KMS-11 (cell line): ENCODE results near the gene NCK2.

Experiments
- H2AFZ ChIP-seq: fragments of 200-600 bp; sonication (generic); 2 replicates; pipeline ENCODE4 v1.6.1; 2016; ENCODE audit warnings: antibody characterized with exemption, mixed run types, low read depth
- H3K27ac ChIP-seq: fragments of 200-600 bp; sonication (generic); 2 replicates; pipeline ENCODE4 v1.6.1; 2016; ENCODE audit warnings: mild to moderate bottlenecking, mixed run types
- H3K27me3 ChIP-seq: fragments of 200-600 bp; sonication (generic); 2 replicates; pipeline ENCODE4 v1.6.1; 2017; ENCODE audit warnings: mild to moderate bottlenecking, low read depth, mixed run types, moderate library complexity; ENCODE audit not compliant: insufficient read depth
- H3K36me3 ChIP-seq: fragments of 200-600 bp; sonication (generic); 2 replicates; pipeline ENCODE4 v1.6.1; 2017; ENCODE audit warnings: mild to moderate bottlenecking, mixed run types; ENCODE audit not compliant: insufficient read depth
- H3K4me1 ChIP-seq: fragments of 200-600 bp; sonication (generic); 2 replicates; pipeline ENCODE4 v1.6.1; 2016; ENCODE audit warnings: mild to moderate bottlenecking, low read depth, mixed run types; ENCODE audit not compliant: poor library complexity, severe bottlenecking
- H3K4me2 ChIP-seq: fragments of 200-600 bp; sonication (generic); 2 replicates; pipeline ENCODE4 v1.7.0; 2016; ENCODE audit warnings: mild to moderate bottlenecking, mixed run types
- H3K4me3 ChIP-seq: fragments of 200-600 bp; sonication (generic); IDR thresholded peaks from 2 replicates; pipeline ENCODE4 v1.6.1; 2017; ENCODE audit warnings: low read depth, low read length, mixed read lengths; ENCODE audit not compliant: insufficient read depth
- H3K79me2 ChIP-seq: fragments of 200-600 bp; sonication (generic); 2 replicates; pipeline ENCODE4 v1.6.1; 2016; ENCODE audit warnings: low read depth, mixed run types; ENCODE audit not compliant: insufficient read depth
- H3K9ac ChIP-seq: fragments of 200-600 bp; sonication (generic); 2 replicates; pipeline ENCODE4 v1.6.1; 2016; ENCODE audit warnings: mild to moderate bottlenecking, mixed run types
- H4K20me1 ChIP-seq: fragments of 200-600 bp; sonication (generic); 2 replicates; pipeline ENCODE4 v1.6.1; 2016; ENCODE audit warnings: mild to moderate bottlenecking, mixed run types; ENCODE audit not compliant: insufficient read depth
- TF ChIP-seq, protein P1 (sequence below): fragments of 200-600 bp; sonication (generic); conservative IDR thresholded peaks from 2 replicates; pipeline ENCODE4 v1.6.1; 2017; ENCODE audit warnings: low read depth, mild to moderate bottlenecking, antibody characterized with exemption, low read length, moderate library complexity, mixed read lengths

NCK2 gene

DNA sequence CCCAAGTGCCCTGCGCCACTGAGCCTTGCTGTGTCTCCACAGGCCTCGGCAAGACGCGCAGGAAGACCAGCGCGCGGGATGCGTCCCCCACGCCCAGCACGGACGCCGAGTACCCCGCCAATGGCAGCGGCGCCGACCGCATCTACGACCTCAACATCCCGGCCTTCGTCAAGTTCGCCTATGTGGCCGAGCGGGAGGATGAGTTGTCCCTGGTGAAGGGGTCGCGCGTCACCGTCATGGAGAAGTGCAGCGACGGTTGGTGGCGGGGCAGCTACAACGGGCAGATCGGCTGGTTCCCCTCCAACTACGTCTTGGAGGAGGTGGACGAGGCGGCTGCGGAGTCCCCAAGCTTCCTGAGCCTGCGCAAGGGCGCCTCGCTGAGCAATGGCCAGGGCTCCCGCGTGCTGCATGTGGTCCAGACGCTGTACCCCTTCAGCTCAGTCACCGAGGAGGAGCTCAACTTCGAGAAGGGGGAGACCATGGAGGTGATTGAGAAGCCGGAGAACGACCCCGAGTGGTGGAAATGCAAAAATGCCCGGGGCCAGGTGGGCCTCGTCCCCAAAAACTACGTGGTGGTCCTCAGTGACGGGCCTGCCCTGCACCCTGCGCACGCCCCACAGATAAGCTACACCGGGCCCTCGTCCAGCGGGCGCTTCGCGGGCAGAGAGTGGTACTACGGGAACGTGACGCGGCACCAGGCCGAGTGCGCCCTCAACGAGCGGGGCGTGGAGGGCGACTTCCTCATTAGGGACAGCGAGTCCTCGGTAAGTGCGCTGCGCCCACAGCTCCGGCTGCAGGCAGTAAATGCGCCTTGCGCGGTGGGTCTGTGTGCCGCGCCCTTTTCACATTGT lies 136.8 kb downstream of the NCK2 start:
- Histone ChIP-seq H3K79me2 (no peaks in the 10 kb centered on the region), H2AFZ (no peak overlapping the region), H3K36me3 (no peaks in the 10 kb centered on the region), H4K20me1 (no peaks in the 10 kb centered on the region), H3K27me3 (no peaks in the 10 kb centered on the region), H3K4me3 (no peak overlapping the region), H3K9ac (no peak overlapping the region), H3K4me2 (no peak overlapping the region), H3K4me1 (peaks cover 14% of the 10 kb centered on the region), H3K27ac (no peak overlapping the region)
- TF ChIP-seq, protein P1, sequence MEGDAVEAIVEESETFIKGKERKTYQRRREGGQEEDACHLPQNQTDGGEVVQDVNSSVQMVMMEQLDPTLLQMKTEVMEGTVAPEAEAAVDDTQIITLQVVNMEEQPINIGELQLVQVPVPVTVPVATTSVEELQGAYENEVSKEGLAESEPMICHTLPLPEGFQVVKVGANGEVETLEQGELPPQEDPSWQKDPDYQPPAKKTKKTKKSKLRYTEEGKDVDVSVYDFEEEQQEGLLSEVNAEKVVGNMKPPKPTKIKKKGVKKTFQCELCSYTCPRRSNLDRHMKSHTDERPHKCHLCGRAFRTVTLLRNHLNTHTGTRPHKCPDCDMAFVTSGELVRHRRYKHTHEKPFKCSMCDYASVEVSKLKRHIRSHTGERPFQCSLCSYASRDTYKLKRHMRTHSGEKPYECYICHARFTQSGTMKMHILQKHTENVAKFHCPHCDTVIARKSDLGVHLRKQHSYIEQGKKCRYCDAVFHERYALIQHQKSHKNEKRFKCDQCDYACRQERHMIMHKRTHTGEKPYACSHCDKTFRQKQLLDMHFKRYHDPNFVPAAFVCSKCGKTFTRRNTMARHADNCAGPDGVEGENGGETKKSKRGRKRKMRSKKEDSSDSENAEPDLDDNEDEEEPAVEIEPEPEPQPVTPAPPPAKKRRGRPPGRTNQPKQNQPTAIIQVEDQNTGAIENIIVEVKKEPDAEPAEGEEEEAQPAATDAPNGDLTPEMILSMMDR, result no peak

DNA sequence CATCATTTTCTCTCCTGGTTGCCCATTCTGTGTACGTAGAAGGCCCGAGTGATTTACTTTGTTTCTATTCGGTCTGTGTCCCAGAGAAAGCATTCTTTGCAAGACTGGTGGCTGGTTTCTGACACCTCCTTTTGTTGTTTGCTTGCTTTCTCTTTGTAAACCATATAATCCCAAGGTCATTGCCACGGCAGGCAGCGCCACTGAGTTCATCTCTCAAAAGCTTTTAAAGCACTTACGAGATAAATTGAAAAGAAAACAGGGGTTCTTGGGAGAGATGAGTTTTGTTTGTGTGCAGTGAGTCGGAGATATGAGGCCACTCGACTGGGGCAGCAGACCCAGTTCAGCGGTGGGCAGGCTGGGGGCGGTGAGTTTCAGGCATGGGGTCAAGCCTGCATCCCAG lies 137.6 kb downstream of the NCK2 start:
- Histone ChIP-seq H3K79me2 (no peaks in the 10 kb centered on the region), H3K27ac (no peak overlapping the region), H3K4me2 (no peak overlapping the region), H2AFZ (no peak overlapping the region), H3K36me3 (no peaks in the 10 kb centered on the region), H3K27me3 (no peaks in the 10 kb centered on the region), H4K20me1 (no peaks in the 10 kb centered on the region), H3K9ac (no peak overlapping the region), H3K4me3 (no peak overlapping the region), H3K4me1 (peaks cover 14% of the 10 kb centered on the region)
- TF ChIP-seq, protein P1, result no peak

DNA sequence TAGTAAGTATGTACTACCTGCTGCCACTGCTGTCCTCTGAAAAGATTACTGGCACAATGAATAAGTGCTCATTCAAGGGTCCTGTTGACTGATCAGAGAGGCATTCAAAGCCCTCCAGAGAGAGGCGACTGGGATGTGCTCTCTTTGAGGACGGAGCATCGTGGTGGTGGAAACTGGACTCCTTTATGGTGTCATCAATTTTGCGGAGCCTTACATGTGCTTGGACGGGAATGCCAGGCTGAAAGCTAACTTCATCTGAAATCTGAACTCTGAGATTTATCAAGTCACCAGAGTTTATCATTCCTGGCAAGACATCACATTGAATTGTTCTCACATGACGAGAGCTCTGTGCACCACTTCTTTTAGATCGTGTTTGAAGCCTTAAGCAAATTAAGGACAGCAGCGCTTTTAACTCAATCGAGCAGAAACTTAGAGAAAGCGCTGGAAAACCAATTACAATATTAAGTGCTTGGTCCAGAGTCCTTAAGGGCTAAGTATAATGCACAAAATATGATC lies 138.3 kb downstream of the NCK2 start:
- H3K4me2 ChIP-seq, result no peak overlapping the region
- no peaks in the 10 kb centered on the region for H3K79me2 ChIP-seq
- H2AFZ ChIP-seq, result no peak overlapping the region
- H3K4me1 ChIP-seq, result peaks cover 14% of the 10 kb centered on the region
- H4K20me1 ChIP-seq, result no peaks in the 10 kb centered on the region
- H3K36me3 ChIP-seq, result no peaks in the 10 kb centered on the region
- no peak overlapping the region for H3K27ac ChIP-seq
- H3K4me3 ChIP-seq, result no peak overlapping the region
- TF ChIP-seq, protein P1, result no peak
- H3K27me3 ChIP-seq, result no peaks in the 10 kb centered on the region
- H3K9ac ChIP-seq, result no peak overlapping the region

DNA sequence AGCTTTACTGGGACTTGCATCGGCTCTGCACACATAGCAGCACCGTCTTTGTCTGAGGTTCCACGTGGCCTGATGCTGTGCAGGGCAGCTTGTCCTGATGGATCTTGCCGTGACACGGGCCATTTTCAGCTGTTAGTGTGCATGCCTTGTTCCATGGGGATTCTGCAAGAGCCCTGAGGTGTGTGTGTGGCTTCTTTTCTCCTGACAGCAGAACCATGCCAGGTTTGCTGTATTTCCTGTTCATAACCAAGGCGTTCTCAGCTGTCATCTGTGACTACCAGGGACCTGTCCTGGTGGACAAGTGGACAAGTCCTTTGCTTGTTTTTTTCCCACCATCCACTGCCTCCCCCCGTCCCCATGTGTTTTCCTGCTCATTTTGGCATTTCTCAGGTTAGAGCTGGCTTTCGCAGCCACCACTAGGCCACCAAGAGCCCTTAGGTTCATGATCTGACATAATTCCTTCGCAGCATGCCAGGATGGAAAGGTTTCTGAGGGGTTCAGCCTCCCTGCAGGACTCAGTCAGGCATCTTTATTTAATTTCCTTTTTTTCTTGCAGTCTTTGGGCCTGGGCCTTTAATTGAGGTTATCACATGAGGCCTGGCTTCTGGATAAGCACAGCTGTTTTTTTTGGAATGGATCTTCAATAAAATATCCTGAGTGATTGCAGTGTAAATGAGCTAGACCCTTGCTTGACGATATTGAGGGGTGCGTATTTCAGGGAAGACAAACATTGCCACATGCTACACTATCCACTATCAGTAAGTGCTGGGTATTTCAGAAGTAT lies 139.4 kb downstream of the NCK2 start:
- TF ChIP-seq, protein P1, result no peak
- Histone ChIP-seq H4K20me1 (no peaks in the 10 kb centered on the region), H3K9ac (no peak overlapping the region), H2AFZ (no peak overlapping the region), H3K4me3 (no peak overlapping the region), H3K4me1 (peaks cover 14% of the 10 kb centered on the region), H3K79me2 (no peaks in the 10 kb centered on the region), H3K36me3 (no peaks in the 10 kb centered on the region), H3K27ac (no peak overlapping the region), H3K4me2 (no peak overlapping the region), H3K27me3 (no peaks in the 10 kb centered on the region)
